HCT116 (cell line): ENCODE results near the gene PLCH2. TPM values are rescaled to one million over a fixed set of nuclear protein-coding genes. Genes with fewer than 3 reads are reported as not detected.

Experiments
- ATAC-seq: fragments of 200-7000 bp; cut with Tn5 transposase; 2 replicates; pipeline ENCODE4 v1.9.1; 2020; ENCODE audit warnings: mild to moderate bottlenecking, moderate library complexity
- BruUV-seq: library from RNA; stranded (reverse); fragments of 400-500 nt; replicated peaks from 2 replicates; lab custom pipeline; 2021; lab: Mats Ljungman, UMichigan
- CTCF ChIA-PET: fragments of 300-600 bp; sonication (Branson Sonifier 250); formaldehyde crosslinking; loops from one replicate; lab custom pipeline; 2021; ENCODE audit warnings: antibody characterized with exemption; lab: Charles Lee
- POLR2A ChIA-PET: fragments of 300-600, 350-600 bp; sonication (Branson Sonifier 250); formaldehyde crosslinking; loops from one replicate; lab custom pipeline; 2021; ENCODE audit warnings: antibody characterized with exemption; lab: Charles Lee
- RAD21 ChIA-PET, 2 experiments: fragments of 300-600 bp; sonication (Branson Sonifier 250); formaldehyde crosslinking; loops; one replicate each; lab custom pipeline; 2023; ENCODE audit warnings: low total read pairs in 2 of 2; ENCODE audit not compliant: uncharacterized antibody in 2 of 2, unreplicated experiment in 2 of 2, low non-redundant PET in 1 of 2; lab: Charles Lee
- DNase-seq: peaks from one replicate; pipeline ENCODE4 v3.0.0-alpha.2; 2010; ENCODE audit warnings: low read depth, low spot score
- H2AFZ ChIP-seq: fragments of 200-600 bp; shearing (Covaris generic), sonication (generic); 2 replicates; pipeline ENCODE4 v1.6.1; 2017; ENCODE audit warnings: low read depth, mixed run types, mixed read lengths, antibody characterized with exemption, low read length; ENCODE audit not compliant: poor library complexity, severe bottlenecking
- H3K27ac ChIP-seq: 2 replicates; pipeline ENCODE4 v1.5.1; 2012; ENCODE audit warnings: low read depth, low read length
- H3K27me3 ChIP-seq: fragments of 200-600 bp; sonication (generic); 2 replicates; pipeline ENCODE4 v1.6.1; 2016; ENCODE audit warnings: mixed run types, low read length, mixed read lengths; ENCODE audit not compliant: insufficient read depth
- H3K36me3 ChIP-seq, 2 experiments: fragments of 200-500 bp in 1 of 2; fragments of 200-600 bp in 1 of 2; sonication (Bioruptor generic) in 1 of 2; sonication (generic) in 1 of 2; 2 replicates each; pipeline versions ENCODE4 v1.5.1 to v1.6.1; 2014 to 2016; ENCODE audit warnings: low read length in 2 of 2, inconsistent platforms in 1 of 2, mixed read lengths in 1 of 2, mixed run types in 1 of 2; ENCODE audit not compliant: insufficient read depth in 2 of 2, control insufficient read depth in 1 of 2
- H3K4me1 ChIP-seq, 2 experiments: fragments of 200-600 bp in 1 of 2; sonication (generic) in 1 of 2; 2 replicates each; pipeline versions ENCODE4 v1.5.1 to v1.6.1; 2012 to 2017; ENCODE audit warnings: low read length in 2 of 2, inconsistent platforms in 1 of 2, mild to moderate bottlenecking in 1 of 2, mixed read lengths in 1 of 2, mixed run types in 1 of 2, moderate library complexity in 1 of 2; ENCODE audit not compliant: insufficient read depth in 2 of 2, control insufficient read depth in 1 of 2
- H3K4me2 ChIP-seq: fragments of 200-600 bp; sonication (generic); 2 replicates; pipeline ENCODE4 v1.6.1; 2017; ENCODE audit warnings: mixed run types, low read length, mixed read lengths
- H3K4me3 ChIP-seq, 2 experiments: fragments of 200-600 bp in 1 of 2; sonication (generic) in 1 of 2; replicated peaks in 1 of 2; 2 replicates each; pipeline ENCODE4 v1.5.1; 2011 to 2016; ENCODE audit warnings: low read length in 2 of 2, control low read depth in 1 of 2, low read depth in 1 of 2, mild to moderate bottlenecking in 1 of 2, mixed read lengths in 1 of 2, mixed run types in 1 of 2
- H3K79me2 ChIP-seq: fragments of 200-600 bp; sonication (generic); 2 replicates; pipeline ENCODE4 v1.6.1; 2017; ENCODE audit warnings: mild to moderate bottlenecking, mixed run types, low read length, moderate library complexity, mixed read lengths; ENCODE audit not compliant: insufficient read depth
- H3K9ac ChIP-seq: fragments of 200-600 bp; sonication (generic); 2 replicates; pipeline ENCODE4 v1.6.1; 2016; ENCODE audit warnings: low read length, mixed read lengths
- H3K9me2 ChIP-seq: fragments of 200-600 bp; sonication (generic), shearing (Covaris generic); 2 replicates; pipeline ENCODE4 v1.6.1; 2017; ENCODE audit warnings: mixed run types, mild to moderate bottlenecking, moderate library complexity; ENCODE audit not compliant: insufficient read depth
- H3K9me3 ChIP-seq, 2 experiments: fragments of 200-500 bp in 1 of 2; fragments of 200-600 bp in 1 of 2; sonication (Bioruptor generic) in 1 of 2; sonication (generic) in 1 of 2; 2 replicates each; pipeline ENCODE4 v1.6.1; 2014 to 2017; ENCODE audit warnings: low read length in 2 of 2, mixed read lengths in 2 of 2, inconsistent platforms in 1 of 2, low read depth in 1 of 2, mild to moderate bottlenecking in 1 of 2, mixed run types in 1 of 2, moderate library complexity in 1 of 2; ENCODE audit not compliant: control insufficient read depth in 1 of 2, insufficient read depth in 1 of 2
- H4K20me1 ChIP-seq: fragments of 200-600 bp; sonication (generic), shearing (Covaris generic); 2 replicates; pipeline ENCODE4 v1.6.1; 2017; ENCODE audit warnings: mixed run types, mild to moderate bottlenecking, moderate library complexity; ENCODE audit not compliant: insufficient read depth
- EGR1 ChIP-seq: IDR thresholded peaks from 2 replicates; pipeline ENCODE4 v1.6.1; 2012; ENCODE audit warnings: low read depth
- EZH2phosphoT487 ChIP-seq: fragments of 200-600 bp; IDR thresholded peaks from 2 replicates; pipeline ENCODE4 v1.6.1; 2018; ENCODE audit warnings: antibody characterized with exemption, borderline replicate concordance
- POLR2A ChIP-seq: IDR thresholded peaks from 2 replicates; pipeline ENCODE4 v1.7.0; 2011; ENCODE audit warnings: borderline replicate concordance; ENCODE audit not compliant: insufficient read depth, insufficient read length; ENCODE audit errors: extremely low read depth
- POLR2AphosphoS5 ChIP-seq: IDR thresholded peaks from 2 replicates; pipeline ENCODE4 v1.6.1; 2011; ENCODE audit warnings: mild to moderate bottlenecking, low read depth, low read length, moderate library complexity
- intact Hi-C: fragments of 100-400 bp; cut with micrococcal nuclease; formaldehyde crosslinking; loops from 2 replicates; pipeline ENCODE4 v1.10.0; 2022
- total RNA-seq: library from RNA; stranded (reverse); gene quantifications from one replicate; pipeline ENCODE4 v1.2.1, GENCODE V29; 2021; ENCODE audit not compliant: unreplicated experiment
- TF ChIP-seq, protein P1 (sequence below): IDR thresholded peaks from 2 replicates; pipeline ENCODE4 v1.6.1; 2012; ENCODE audit warnings: low read depth

Gene PLCH2
- total RNA-seq, 1 experiment from 2014 or later: 2.0 TPM

DNA sequence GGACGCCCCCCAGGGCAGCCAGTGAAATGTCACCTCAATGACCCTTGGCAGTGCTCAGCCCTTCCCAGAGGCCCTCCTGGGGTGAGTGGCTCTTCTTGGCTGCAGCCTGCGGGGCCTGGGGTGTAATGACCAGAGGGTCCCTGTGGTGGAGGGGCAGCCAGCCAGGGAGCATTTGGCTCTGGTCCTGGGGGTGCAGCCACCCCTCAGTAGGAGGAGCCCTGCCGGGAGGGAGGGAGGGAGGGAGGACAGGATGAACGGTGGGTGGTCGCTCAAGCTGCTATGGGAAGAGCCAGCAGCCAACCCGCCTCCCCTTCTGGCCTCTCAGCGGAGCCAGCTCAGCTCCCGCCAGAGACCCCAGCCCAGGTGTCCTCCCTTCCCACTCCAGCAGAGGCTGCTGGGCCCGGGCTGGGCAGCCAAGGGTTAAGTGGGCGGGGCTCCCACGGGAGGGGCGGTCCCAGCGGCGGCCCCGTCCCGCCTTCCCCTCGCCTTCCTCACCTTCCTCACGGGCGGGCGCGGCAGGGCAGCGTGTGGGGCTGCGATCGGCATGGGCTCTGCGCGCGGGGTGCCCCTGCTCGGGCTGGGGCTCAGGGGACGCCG is 9.0 kb upstream of the PLCH2 start:
- Histone ChIP-seq H3K27ac (peak overlapping the region; percentile 26; the same call in 1 of the 2 replicates), H3K9me2 (no peaks in the 10 kb centered on the region), H3K4me1 (peaks cover 3 to 9% of the 10 kb centered on the region in 2 experiments; a peak in 1 of 4 replicates), H3K79me2 (no peaks in the 10 kb centered on the region), H3K4me3 (peak overlapping the region; percentile 35 to 49), H2AFZ (no peak overlapping the region), H3K9me3 (no peaks in the 10 kb centered on the region), H3K4me2 (peak overlapping the region; percentile 75), H3K36me3 (no peaks in the 10 kb centered on the region), H3K27me3 (no peaks in the 10 kb centered on the region), H3K9ac (no peak overlapping the region), H4K20me1 (no peaks in the 10 kb centered on the region)
- DNase-seq (no peak), ATAC-seq (peak; percentile 83)
- no TSS peak for BruUV-seq
- ChIA-PET CTCF (no interaction called here), POLR2A (no interaction called here), RAD21 (no interaction called here)
- intact Hi-C loops: no loop called here
- TF ChIP-seq POLR2AphosphoS5 (0 out of 2 replicates have a peak, but pooled peaks have one; percentile 15), EGR1 (no peak), POLR2A (no peak)

DNA sequence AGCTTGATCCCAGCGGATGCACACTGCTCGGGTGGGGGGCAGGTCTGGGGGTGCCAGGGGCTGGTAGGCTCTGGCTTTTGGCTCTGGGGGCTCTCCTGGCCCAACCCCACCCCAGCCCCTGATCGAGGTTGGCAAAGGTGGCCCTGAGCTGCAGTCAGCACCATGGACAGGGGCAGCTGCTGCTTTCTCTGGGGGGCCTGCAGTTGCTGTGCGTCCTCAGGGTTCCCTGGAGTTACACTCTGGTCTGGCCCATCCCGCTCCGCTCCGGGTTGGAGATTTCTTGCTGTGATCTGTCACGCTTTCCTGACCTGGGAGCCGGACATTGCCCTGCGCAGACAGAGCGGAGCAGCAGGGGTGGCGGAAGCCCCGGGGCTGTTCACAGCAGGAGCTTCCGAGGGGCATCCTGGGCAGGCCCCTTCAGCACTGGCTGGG is 8.0 kb upstream of the PLCH2 start:
- Histone ChIP-seq H4K20me1 (no peaks in the 10 kb centered on the region), H3K27me3 (no peaks in the 10 kb centered on the region), H3K36me3 (no peaks in the 10 kb centered on the region), H2AFZ (no peak overlapping the region), H3K4me1 (peaks cover 3 to 9% of the 10 kb centered on the region in 2 experiments; a peak in 1 of 4 replicates), H3K4me2 (peak overlapping the region; percentile 75), H3K4me3 (peak overlapping the region in 1 of 2 experiments; percentile 49; a peak in 1 of 4 replicates), H3K9ac (no peak overlapping the region), H3K79me2 (no peaks in the 10 kb centered on the region), H3K27ac (no peak overlapping the region), H3K9me3 (no peaks in the 10 kb centered on the region), H3K9me2 (no peaks in the 10 kb centered on the region)
- ATAC-seq: peak; percentile 11; the same call in 1 of the 2 replicates
- ChIA-PET POLR2A (no interaction called here), RAD21 (no interaction called here), CTCF (no interaction called here)
- no TSS peak for BruUV-seq
- DNase-seq: no peak
- intact Hi-C loops: no loop called here
- TF ChIP-seq, protein P1, sequence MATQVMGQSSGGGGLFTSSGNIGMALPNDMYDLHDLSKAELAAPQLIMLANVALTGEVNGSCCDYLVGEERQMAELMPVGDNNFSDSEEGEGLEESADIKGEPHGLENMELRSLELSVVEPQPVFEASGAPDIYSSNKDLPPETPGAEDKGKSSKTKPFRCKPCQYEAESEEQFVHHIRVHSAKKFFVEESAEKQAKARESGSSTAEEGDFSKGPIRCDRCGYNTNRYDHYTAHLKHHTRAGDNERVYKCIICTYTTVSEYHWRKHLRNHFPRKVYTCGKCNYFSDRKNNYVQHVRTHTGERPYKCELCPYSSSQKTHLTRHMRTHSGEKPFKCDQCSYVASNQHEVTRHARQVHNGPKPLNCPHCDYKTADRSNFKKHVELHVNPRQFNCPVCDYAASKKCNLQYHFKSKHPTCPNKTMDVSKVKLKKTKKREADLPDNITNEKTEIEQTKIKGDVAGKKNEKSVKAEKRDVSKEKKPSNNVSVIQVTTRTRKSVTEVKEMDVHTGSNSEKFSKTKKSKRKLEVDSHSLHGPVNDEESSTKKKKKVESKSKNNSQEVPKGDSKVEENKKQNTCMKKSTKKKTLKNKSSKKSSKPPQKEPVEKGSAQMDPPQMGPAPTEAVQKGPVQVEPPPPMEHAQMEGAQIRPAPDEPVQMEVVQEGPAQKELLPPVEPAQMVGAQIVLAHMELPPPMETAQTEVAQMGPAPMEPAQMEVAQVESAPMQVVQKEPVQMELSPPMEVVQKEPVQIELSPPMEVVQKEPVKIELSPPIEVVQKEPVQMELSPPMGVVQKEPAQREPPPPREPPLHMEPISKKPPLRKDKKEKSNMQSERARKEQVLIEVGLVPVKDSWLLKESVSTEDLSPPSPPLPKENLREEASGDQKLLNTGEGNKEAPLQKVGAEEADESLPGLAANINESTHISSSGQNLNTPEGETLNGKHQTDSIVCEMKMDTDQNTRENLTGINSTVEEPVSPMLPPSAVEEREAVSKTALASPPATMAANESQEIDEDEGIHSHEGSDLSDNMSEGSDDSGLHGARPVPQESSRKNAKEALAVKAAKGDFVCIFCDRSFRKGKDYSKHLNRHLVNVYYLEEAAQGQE: peak; percentile 85
- TF ChIP-seq EZH2phosphoT487: no peak
